HepG2 (cell line): Measurements from ENCODE around the gene MT1G. TPM values are rescaled to one million over a fixed set of nuclear protein-coding genes. Genes with fewer than 3 reads are reported as not detected.

Source experiments
- E2F1 ChIP-seq: sonication (generic); formaldehyde crosslinking; IDR thresholded peaks from 2 replicates; pipeline ENCODE4 v1.5.0; 2020; ENCODE audit warnings: missing genetic modification reagents
- EZH2 ChIP-seq: conservative IDR thresholded peaks from 2 replicates; pipeline ENCODE4 v1.6.1; 2012; ENCODE audit warnings: mild to moderate bottlenecking, low read depth, low read length, moderate library complexity
- GPN1 ChIP-seq: sonication (generic); formaldehyde crosslinking; IDR thresholded peaks from 2 replicates; pipeline ENCODE4 v1.5.1; 2020; ENCODE audit warnings: missing genetic modification reagents, borderline replicate concordance
- GTF2F1 ChIP-seq: fragments of 150-350 bp; IDR thresholded peaks from 2 replicates; pipeline ENCODE4 v1.6.1; 2014; ENCODE audit warnings: low read length
- HDAC6 ChIP-seq: fragments of 200-600 bp; sonication (generic); IDR thresholded peaks from 2 replicates; pipeline ENCODE4 v1.7.0; 2017; ENCODE audit warnings: mild to moderate bottlenecking, antibody characterized with exemption, low read length, low read depth
- PHB2 ChIP-seq: fragments of 450-650 bp; IDR thresholded peaks from 2 replicates; pipeline ENCODE4 v1.6.1; 2018; ENCODE audit not compliant: partially characterized antibody
- POGZ ChIP-seq: sonication (generic); formaldehyde crosslinking; IDR thresholded peaks from 2 replicates; pipeline ENCODE4 v1.4.0; 2020; ENCODE audit warnings: mild to moderate bottlenecking, missing genetic modification reagents
- RXRB ChIP-seq: IDR thresholded peaks from 2 replicates; pipeline ENCODE4 v1.6.1; 2016; ENCODE audit warnings: borderline replicate concordance, missing genetic modification reagents, missing compliant biosample characterization
- SALL2 ChIP-seq: sonication (generic); formaldehyde crosslinking; IDR thresholded peaks from 2 replicates; pipeline ENCODE4 v1.8.1; 2023; ENCODE audit warnings: mild to moderate bottlenecking, missing genetic modification reagents, inconsistent platforms
- SETDB1 ChIP-seq: sonication (generic); formaldehyde crosslinking; IDR thresholded peaks from 2 replicates; pipeline ENCODE4 v1.5.1; 2020; ENCODE audit warnings: missing genetic modification reagents, mild to moderate bottlenecking, borderline replicate concordance
- TBX3 ChIP-seq: fragments of 450-650 bp; IDR thresholded peaks from 2 replicates; pipeline ENCODE4 v1.6.1; 2017; ENCODE audit warnings: antibody characterized with exemption, mild to moderate bottlenecking, inconsistent platforms, borderline replicate concordance
- TCF12 ChIP-seq, 2 experiments: fragments of 450-650 bp in 1 of 2; sonication (generic) in 1 of 2; formaldehyde crosslinking in 1 of 2; IDR thresholded peaks; 2 replicates each; pipeline versions ENCODE4 v1.6.1 to v1.8.0; 2017 to 2022; ENCODE audit warnings: antibody characterized with exemption in 1 of 2, mild to moderate bottlenecking in 1 of 2, missing genetic modification reagents in 1 of 2, moderate library complexity in 1 of 2
- ZBTB1 ChIP-seq: sonication (generic); formaldehyde crosslinking; IDR thresholded peaks from 2 replicates; pipeline ENCODE4 v1.4.0; 2020; ENCODE audit warnings: missing genetic modification reagents, borderline replicate concordance
- ZNF335 ChIP-seq: sonication (generic); formaldehyde crosslinking; IDR thresholded peaks from 2 replicates; pipeline ENCODE4 v1.4.0; 2020; ENCODE audit warnings: missing genetic modification reagents
- ZNF644 ChIP-seq: IDR thresholded peaks from 2 replicates; pipeline ENCODE4 v1.6.1; 2016; ENCODE audit warnings: low read depth
- ZNF704 ChIP-seq: sonication (generic); formaldehyde crosslinking; IDR thresholded peaks from 2 replicates; pipeline ENCODE4 v1.8.1; 2023; ENCODE audit warnings: mild to moderate bottlenecking, inconsistent platforms, moderate library complexity, missing genetic modification reagents, borderline replicate concordance
- ZZZ3 ChIP-seq: sonication (generic); formaldehyde crosslinking; IDR thresholded peaks from 2 replicates; pipeline ENCODE4 v1.4.0; 2020; ENCODE audit warnings: missing genetic modification reagents, mild to moderate bottlenecking, borderline replicate concordance
- polyA plus RNA-seq, 8 experiments: library from polyadenylated mRNA; depleted of rRNA in 3 of 8; stranded (reverse) in 7 of 8; unstranded in 1 of 8; fragments of >200 nt; fragmentation: Illumina TruSeq in 4 of 8; extraction: Trizol in 4 of 8; gene quantifications; 2 replicates each; pipeline versions ENCODE4 v1.2.1 to v1.2.3, GENCODE V29; 2011 to 2016; ENCODE audit warnings: low read depth in 4 of 8, missing spikeins in 1 of 8, mixed read lengths in 1 of 8; ENCODE audit not compliant: insufficient read depth in 1 of 8
- total RNA-seq, 5 experiments: library from RNA; depleted of rRNA; stranded (reverse); fragments of >200 nt; fragmentation: Illumina TruSeq; extraction: Trizol; gene quantifications; 2 replicates each; pipeline ENCODE4 v1.2.3, GENCODE V29; 2016; ENCODE audit warnings: low read depth in 1 of 5
- TF ChIP-seq, protein P1 (sequence below): conservative IDR thresholded peaks from 2 replicates; pipeline ENCODE4 v1.6.1; 2018; ENCODE audit warnings: missing genetic modification reagents
- TF ChIP-seq, protein P2 (sequence below), 2 experiments: fragments of 450-650 bp in 1 of 2; sonication (generic) in 1 of 2; formaldehyde crosslinking; IDR thresholded peaks; 2 replicates each; pipeline versions ENCODE4 v1.5.0 to v1.8.0; 2020 to 2022; ENCODE audit warnings: mild to moderate bottlenecking in 1 of 2, missing genetic modification reagents in 1 of 2
- TF ChIP-seq, protein P3 (sequence below): sonication (generic); formaldehyde crosslinking; IDR thresholded peaks from 2 replicates; pipeline ENCODE4 v1.4.0; 2020; ENCODE audit warnings: missing genetic modification reagents
- TF ChIP-seq, protein P4 (sequence below): sonication (generic); formaldehyde crosslinking; IDR thresholded peaks from 2 replicates; pipeline ENCODE4 v1.8.1; 2023; ENCODE audit warnings: missing genetic modification reagents, mild to moderate bottlenecking, borderline replicate concordance

Gene MT1G
- total and polyA plus RNA-seq, 2 of the 13 experiments (the other 11 are each of a cell fraction or from before 2014, with no cell fraction given) = 3.6 to 377 TPM

- TF ChIP-seq E2F1 (CRISPR knock-in tag) (no peak), ZBTB1 (CRISPR knock-in tag) (no peak), POGZ (CRISPR knock-in tag) (peak; percentile 57; the same call in 1 of the 2 replicates), GTF2F1 (no peak), PHB2 (no peak), TBX3 (no peak), ZNF704 (peak; percentile 49; the same call in 1 of the 2 replicates), HDAC6 (no peak), GPN1 (CRISPR knock-in tag) (no peak), EZH2 (no peak), ZNF644 (CRISPR knock-in tag) (no peak), ZNF335 (CRISPR knock-in tag) (no peak), TCF12 (IDR thresholded peaks at IDR 0.05) (no peak), TCF12 (CRISPR knock-in tag; IDR thresholded peaks at IDR 0.05) (0 out of 2 replicates have a peak, but pooled peaks have one; percentile 44), SALL2 (CRISPR knock-in tag) (no peak), RXRB (peak; percentile 31; the same call in 1 of the 2 replicates), SETDB1 (CRISPR knock-in tag) (no peak), ZZZ3 (CRISPR knock-in tag) (no peak)
- TF ChIP-seq, protein P1, sequence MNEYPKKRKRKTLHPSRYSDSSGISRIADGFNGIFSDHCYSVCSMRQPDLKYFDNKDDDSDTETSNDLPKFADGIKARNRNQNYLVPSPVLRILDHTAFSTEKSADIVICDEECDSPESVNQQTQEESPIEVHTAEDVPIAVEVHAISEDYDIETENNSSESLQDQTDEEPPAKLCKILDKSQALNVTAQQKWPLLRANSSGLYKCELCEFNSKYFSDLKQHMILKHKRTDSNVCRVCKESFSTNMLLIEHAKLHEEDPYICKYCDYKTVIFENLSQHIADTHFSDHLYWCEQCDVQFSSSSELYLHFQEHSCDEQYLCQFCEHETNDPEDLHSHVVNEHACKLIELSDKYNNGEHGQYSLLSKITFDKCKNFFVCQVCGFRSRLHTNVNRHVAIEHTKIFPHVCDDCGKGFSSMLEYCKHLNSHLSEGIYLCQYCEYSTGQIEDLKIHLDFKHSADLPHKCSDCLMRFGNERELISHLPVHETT (CRISPR knock-in tag) = no peak
- TF ChIP-seq, protein P2, sequence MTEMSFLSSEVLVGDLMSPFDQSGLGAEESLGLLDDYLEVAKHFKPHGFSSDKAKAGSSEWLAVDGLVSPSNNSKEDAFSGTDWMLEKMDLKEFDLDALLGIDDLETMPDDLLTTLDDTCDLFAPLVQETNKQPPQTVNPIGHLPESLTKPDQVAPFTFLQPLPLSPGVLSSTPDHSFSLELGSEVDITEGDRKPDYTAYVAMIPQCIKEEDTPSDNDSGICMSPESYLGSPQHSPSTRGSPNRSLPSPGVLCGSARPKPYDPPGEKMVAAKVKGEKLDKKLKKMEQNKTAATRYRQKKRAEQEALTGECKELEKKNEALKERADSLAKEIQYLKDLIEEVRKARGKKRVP (CRISPR knock-in tag; IDR thresholded peaks at IDR 0.05) = no peak
- TF ChIP-seq, protein P3, sequence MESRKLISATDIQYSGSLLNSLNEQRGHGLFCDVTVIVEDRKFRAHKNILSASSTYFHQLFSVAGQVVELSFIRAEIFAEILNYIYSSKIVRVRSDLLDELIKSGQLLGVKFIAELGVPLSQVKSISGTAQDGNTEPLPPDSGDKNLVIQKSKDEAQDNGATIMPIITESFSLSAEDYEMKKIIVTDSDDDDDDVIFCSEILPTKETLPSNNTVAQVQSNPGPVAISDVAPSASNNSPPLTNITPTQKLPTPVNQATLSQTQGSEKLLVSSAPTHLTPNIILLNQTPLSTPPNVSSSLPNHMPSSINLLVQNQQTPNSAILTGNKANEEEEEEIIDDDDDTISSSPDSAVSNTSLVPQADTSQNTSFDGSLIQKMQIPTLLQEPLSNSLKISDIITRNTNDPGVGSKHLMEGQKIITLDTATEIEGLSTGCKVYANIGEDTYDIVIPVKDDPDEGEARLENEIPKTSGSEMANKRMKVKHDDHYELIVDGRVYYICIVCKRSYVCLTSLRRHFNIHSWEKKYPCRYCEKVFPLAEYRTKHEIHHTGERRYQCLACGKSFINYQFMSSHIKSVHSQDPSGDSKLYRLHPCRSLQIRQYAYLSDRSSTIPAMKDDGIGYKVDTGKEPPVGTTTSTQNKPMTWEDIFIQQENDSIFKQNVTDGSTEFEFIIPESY = no peak
- TF ChIP-seq, protein P4, sequence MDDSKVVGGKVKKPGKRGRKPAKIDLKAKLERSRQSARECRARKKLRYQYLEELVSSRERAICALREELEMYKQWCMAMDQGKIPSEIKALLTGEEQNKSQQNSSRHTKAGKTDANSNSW (CRISPR knock-in tag) = no peak
Observed at GRCh38 chr16:56637814-56638750, 29.8 kb downstream of the MT1G start, which contains the start of gene MT1A (continued).
